ENCODE results near the gene BICRAL. TPM values are rescaled to one million over a fixed set of nuclear protein-coding genes. Genes with fewer than 3 reads are reported as not detected.

BICRAL gene
- total and polyA plus RNA-seq, 2 of the 4 experiments (the other 2 are of a cell fraction), result 4.0 to 6.1 TPM

DNA sequence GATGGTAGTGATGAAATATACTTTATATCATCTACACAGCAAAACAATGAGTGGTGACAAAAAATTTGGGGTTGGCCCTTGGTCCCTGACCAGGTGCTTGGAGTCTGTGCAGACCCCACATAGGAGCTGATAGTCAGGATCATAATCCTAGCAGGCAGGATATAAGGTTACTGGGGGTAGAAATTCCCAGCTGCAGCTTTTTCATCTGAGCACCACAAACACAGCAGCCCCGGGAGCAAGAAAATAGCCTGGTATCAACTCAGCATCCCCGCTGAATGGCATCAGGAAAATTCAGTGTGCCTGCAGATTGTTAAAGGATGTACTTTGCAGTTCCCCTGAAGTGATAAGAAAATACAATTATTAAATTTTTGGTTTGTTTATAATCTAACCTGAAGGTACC, 69.7 kb downstream of the BICRAL start:
- no peak for ATAC-seq (ENCODE audit: low read depth)
- intact Hi-C loops (cut with micrococcal nuclease) (loop anchor here (5.0 kb wide), 1 partner anchor 34 kb away; no protein-coding TSS in a partner anchor), in situ Hi-C loops (cut with MboI; ENCODE audit: low sequenced_read_pairs) (no loop called here), dilution Hi-C loops (cut with HindIII; ENCODE audit: low sequenced_read_pairs, unreplicated experiment) (loop anchor here (25.0 kb wide), 1 partner anchor 189 kb away; no protein-coding TSS in a partner anchor)
- no peak overlapping the region for H2BK20ac ChIP-seq (ENCODE audit: low read depth, low read length)
- H3K4me2 ChIP-seq (ENCODE audit: low read depth, low read length), result no peak overlapping the region
- H3K18ac ChIP-seq (ENCODE audit: low read depth, low read length), result no peak overlapping the region
- no peaks in the 10 kb centered on the region for H4K20me1 ChIP-seq (ENCODE audit: insufficient read depth, low read length)
- H4K8ac ChIP-seq (ENCODE audit: low read depth in 2 of 2, low read length in 2 of 2), result no peak overlapping the region
- DNase-seq, result no peak
- H4K5ac ChIP-seq (ENCODE audit: low read depth, low read length), result no peak overlapping the region
- no peak overlapping the region for H3K4ac ChIP-seq (ENCODE audit: low read depth, low read length)
- no peak overlapping the region for H3K4me3 ChIP-seq (ENCODE audit: insufficient read depth, low read depth, low read length)
- WGBS, 2 experiments (ENCODE audit: extremely low coverage in 2 of 2, insufficient read length in 1 of 2), result no CpG with 5 or more reads among the region's 2 CpGs
- no peak overlapping the region for H2AFZ ChIP-seq (replicated peaks; ENCODE audit: low read length, poor library complexity)
- no peak overlapping the region for H3K23ac ChIP-seq (ENCODE audit: low read depth, low read length)
- H3K9ac ChIP-seq (ENCODE audit: low read depth, low read length), result no peak overlapping the region
- H3K56ac ChIP-seq (ENCODE audit: extremely low read depth, insufficient read depth, low read length), result no peak overlapping the region
- POLR2A ChIA-PET (ENCODE audit: unreplicated experiment), result no interaction called here
- no peak overlapping the region for H4K91ac ChIP-seq (ENCODE audit: insufficient read depth, low read depth, low read length)
- H2AK9ac ChIP-seq (replicated peaks; ENCODE audit: low read depth, low read length, poor library complexity), result no peak overlapping the region
- H3K9me3 ChIP-seq (ENCODE audit: control insufficient read depth, insufficient read depth, low read length), result no peaks in the 10 kb centered on the region
- no peaks in the 10 kb centered on the region for H3K4me1 ChIP-seq (ENCODE audit: control insufficient read depth, insufficient read depth, low read length)
- CTCF ChIA-PET, result no interaction called here
- H2BK5ac ChIP-seq (ENCODE audit: low read depth, low read length, poor library complexity, severe bottlenecking), result no peak overlapping the region
- H3K27ac ChIP-seq (ENCODE audit: insufficient read depth, low read length), result no peak overlapping the region
- no peak overlapping the region for H2AK5ac ChIP-seq (ENCODE audit: low read depth, low read length)
- no TSS peak for BruUV-seq (replicated peaks)
- no peaks in the 10 kb centered on the region for H3K27me3 ChIP-seq (ENCODE audit: control insufficient read depth, insufficient read depth, low read length)
- no peak overlapping the region for H2BK15ac ChIP-seq (ENCODE audit: low read depth, low read length)
- H3K9me1 ChIP-seq (ENCODE audit: insufficient read depth, low read length), result peaks cover 7% of the 10 kb centered on the region; the same call in 1 of the 2 replicates
- no peak overlapping the region for H2BK120ac ChIP-seq (ENCODE audit: low read depth, low read length)
- H3K36me3 ChIP-seq (ENCODE audit: control insufficient read depth, insufficient read depth, low read length), result peaks cover 8% of the 10 kb centered on the region
- no peak overlapping the region for H3K14ac ChIP-seq (replicated peaks; ENCODE audit: low read depth, low read length)
- TF ChIP-seq MAFK (IDR thresholded peaks at IDR 0.05; ENCODE audit: low read depth, low read length), result no peak
- no peak for TF ChIP-seq BHLHE40 (IDR thresholded peaks at IDR 0.05; ENCODE audit: low read depth, low read length)
- TF ChIP-seq MXI1 (IDR thresholded peaks at IDR 0.05; ENCODE audit: borderline replicate concordance, low read depth, low read length), result no peak
- no peak for TF ChIP-seq CHD1 (IDR thresholded peaks at IDR 0.05; ENCODE audit: low read depth, low read length)
- TF ChIP-seq, protein P1, sequence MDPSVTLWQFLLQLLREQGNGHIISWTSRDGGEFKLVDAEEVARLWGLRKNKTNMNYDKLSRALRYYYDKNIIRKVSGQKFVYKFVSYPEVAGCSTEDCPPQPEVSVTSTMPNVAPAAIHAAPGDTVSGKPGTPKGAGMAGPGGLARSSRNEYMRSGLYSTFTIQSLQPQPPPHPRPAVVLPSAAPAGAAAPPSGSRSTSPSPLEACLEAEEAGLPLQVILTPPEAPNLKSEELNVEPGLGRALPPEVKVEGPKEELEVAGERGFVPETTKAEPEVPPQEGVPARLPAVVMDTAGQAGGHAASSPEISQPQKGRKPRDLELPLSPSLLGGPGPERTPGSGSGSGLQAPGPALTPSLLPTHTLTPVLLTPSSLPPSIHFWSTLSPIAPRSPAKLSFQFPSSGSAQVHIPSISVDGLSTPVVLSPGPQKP (IDR thresholded peaks at IDR 0.05; ENCODE audit: borderline replicate concordance, low read depth, low read length), result no peak
- H3K79me1 ChIP-seq (ENCODE audit: low read depth in 1 of 2, low read length in 2 of 2), result peaks cover 0 to 8% of the 10 kb centered on the region in 2 experiments; a peak in 2 of 4 replicates
